ENCODE measurements around the gene WDR53.
"Not testable (repeated sequence)": the region's sequence is repeated elsewhere in the genome, so short reads cannot be mapped to it uniquely, and the experiment has no call there.

WDR53 gene

DNA sequence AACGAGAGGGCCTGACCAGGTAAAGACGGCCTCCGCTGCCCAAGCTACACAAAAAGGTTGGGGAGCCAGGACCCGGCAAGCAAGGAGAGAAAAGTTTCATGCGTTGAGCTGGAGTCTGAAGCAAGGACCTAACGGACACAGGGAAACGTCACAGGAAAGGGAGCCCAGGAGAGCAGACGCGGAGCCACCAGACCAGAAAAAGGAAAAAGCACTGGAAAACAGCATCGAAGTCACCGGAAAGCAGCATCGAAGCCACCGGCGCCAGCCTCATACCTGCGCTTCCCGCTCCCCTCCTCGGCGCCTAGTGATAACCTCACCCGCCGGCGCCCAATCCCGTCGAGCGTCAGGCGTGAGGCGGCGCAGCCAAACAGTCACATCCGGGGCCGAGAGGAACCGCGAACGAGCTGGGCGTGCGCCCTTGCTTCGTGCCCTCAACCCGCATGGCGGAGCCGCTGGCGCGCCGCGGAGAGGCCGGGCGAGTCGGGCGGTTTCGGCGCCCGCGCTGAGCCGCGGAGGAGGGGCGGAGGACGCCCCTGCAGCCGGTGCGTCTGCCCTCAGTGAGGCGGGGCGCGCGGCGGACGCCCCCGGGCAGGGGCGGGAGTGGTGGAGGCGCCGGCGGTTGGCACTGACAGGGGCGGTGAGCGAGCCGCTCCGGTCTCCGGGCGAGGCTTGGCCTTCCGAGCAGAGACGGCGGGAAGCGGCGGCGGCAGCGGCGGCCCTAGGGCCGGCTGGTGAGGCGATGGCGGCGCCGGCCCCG lies at the start of gene WDR53, which contains the start of gene FBXO45:
WDR53 (minus strand) TSS at position 309 of the 757 bp plus-strand sequence. CDS start 7,079 bp downstream, outside the sequence.
FBXO45 (plus strand) TSS at position 415 of the 757 bp plus-strand sequence; CDS start at position 740, 325 bp downstream.
- peak; percentile 98 for DNase-seq

- DNase-seq, result no peak
Observed at GRCh38 chr3:196617256-196617655, 48.9 kb upstream of the WDR53 start.

DNA sequence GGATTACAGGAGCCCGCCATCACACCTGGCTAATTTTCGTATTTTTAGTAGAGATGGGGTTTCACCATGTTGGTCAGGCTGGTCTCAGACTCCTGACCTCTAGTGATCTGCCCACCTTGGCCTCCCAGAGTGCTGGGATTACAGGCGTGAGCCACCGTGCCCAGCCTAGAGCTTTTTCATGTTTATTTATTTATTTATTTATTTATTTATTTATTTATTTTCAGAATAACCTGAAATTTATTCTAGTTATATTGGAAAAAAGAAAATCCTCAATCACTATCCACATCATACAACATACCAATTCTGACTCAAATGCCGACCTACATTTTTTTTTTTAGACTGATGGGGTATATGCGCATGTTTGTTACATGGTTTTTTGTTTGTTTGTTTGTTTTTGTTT lies 46.9 kb upstream of the WDR53 start:
- not testable (repeated sequence) for DNase-seq

- DNase-seq, result no peak
Observed at GRCh38 chr3:196611761-196612483, 43.6 kb upstream of the WDR53 start.

GRCh38 chr3:196609805-196610515 lies 41.6 kb upstream of the WDR53 start:
- DNase-seq, result no peak

- peak; percentile 67 for DNase-seq
Observed at GRCh38 chr3:196609343-196609775, 41.0 kb upstream of the WDR53 start.

GRCh38 chr3:196608693-196609092 lies 40.3 kb upstream of the WDR53 start:
- no peak for DNase-seq

DNA sequence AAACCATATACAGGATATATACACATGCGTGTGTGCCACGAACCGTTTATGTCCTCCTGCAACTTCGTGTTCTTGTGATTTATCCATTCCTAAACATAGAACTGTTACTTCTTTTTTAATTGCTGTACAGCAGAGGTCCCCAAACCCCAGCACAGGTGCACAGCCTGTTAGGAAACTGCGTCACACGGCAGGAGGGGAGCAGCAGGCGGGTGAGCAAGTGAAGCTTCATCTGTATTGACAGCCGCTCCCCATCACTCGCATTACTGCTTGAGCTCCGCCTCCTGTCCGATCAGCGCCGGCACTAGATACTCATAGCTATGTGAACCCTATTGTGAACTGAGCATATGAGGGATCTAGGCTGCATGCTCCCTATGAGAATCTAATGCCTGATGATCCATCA lies 36.2 kb upstream of the WDR53 start:
- DNase-seq, result no peak

DNA sequence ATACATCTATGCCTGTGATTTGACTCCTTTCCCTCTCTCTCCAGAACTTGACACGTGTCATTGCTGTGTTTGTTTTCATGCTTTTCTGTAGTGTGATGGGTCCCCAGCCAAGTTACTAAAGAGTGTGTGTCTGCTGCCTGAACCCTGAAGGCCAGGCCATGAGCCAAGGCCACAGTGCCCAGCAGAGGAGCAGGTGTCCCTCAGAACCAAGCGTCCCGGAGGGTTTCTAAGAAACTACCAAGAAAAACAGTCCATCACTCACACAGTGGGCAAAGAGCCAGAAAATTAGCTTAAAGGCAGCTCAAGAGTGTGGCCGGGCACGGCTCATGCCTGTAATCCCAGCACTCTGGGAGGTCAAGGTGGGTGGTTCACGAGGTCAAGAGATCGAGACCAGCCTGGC lies 35.3 kb upstream of the WDR53 start:
- no peak for DNase-seq

GRCh38 chr3:196602673-196603072 lies 34.3 kb upstream of the WDR53 start:
- no peak for DNase-seq

- no peak for DNase-seq
Observed at GRCh38 chr3:196600359-196600758, 32.0 kb upstream of the WDR53 start.

GRCh38 chr3:196599734-196600128 lies 31.4 kb upstream of the WDR53 start:
- DNase-seq, result no peak

DNA sequence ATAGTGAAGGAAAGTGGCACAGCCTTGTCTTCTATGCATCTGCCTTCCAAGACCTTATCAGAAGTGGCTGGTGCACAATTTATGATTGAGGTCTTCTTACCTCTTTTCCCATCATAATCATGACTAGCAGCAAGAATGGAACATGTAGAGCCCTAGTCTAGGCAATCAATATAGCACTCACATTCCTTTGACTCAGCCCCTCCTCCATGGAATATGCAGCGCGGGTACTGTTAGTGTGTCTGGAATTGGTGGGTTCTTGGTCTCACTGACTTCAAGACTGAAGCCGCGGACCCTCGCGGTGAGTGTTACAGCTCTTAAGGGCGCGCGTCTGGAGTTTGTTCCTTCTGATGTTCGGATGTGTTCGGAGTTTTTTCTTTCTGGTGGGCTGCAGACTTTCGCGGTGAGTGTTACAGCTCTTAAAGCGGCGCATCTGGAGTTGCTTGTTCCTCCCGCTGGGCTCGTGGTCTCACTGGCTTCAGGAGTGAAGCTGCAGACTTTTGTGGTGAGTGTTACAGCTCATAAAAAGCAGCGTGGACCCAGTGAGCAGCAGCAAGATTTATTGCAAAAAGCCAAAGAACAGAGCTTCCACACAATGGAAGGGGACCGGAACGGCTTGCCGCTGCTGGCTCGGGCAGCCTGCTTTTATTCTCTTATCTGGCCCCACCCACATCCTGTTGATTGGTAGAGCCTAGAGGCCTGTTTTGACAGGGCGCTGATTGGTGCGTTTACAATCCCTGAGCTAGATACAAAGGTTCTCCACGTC lies 29.8 kb upstream of the WDR53 start:
- DNase-seq, result not testable (repeated sequence)

GRCh38 chr3:196596355-196596754 lies 28.0 kb upstream of the WDR53 start:
- DNase-seq, result no peak

GRCh38 chr3:196590279-196590678 lies 21.9 kb upstream of the WDR53 start:
- DNase-seq, result no peak

GRCh38 chr3:196585044-196585757 lies 16.8 kb upstream of the WDR53 start:
- DNase-seq, result no peak

GRCh38 chr3:196572389-196572788 lies 4.0 kb upstream of the WDR53 start:
- no peak for DNase-seq

DNA sequence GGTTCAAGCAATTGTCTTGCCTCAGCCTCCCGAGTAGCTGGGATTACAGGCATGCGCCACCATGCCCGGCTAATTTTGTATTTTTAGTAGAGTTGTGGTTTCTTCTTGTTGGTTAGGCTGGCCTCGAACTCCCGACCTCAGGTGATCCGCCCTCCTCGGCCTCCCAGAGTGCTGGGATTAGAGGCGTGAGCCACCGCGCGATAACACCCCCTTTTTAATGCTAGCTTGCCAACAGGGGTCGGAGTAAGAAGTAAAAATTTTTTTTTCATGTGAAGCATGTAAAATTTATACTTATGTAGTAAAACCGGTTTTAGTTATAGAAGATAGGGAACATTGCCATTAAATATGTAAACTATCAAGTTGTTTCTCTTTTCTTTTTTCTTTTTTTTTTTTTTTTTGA lies 2.0 kb upstream of the WDR53 start:
- not testable (repeated sequence) for DNase-seq

DNA sequence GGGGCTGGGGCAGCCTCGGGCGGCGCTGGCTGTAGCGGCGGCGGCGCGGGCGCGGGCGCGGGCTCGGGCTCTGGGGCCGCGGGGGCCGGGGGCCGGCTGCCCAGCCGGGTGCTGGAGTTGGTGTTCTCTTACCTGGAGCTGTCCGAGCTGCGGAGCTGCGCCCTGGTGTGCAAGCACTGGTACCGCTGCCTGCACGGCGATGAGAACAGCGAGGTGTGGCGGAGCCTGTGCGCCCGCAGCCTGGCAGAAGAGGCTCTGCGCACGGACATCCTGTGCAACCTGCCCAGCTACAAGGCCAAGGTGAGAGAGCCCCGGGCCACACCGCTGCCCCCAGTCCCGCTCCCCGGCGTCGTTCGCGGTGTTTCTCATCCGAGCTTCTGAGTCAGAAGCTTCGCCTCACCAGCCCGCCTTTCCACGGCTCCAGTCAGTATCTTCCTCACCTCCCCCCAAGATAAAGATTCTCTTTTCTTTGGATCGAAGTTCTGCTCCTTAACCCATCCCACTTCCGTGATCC lies 706 bp upstream of the WDR53 start:
- DNase-seq, result peak; percentile 33

DNA sequence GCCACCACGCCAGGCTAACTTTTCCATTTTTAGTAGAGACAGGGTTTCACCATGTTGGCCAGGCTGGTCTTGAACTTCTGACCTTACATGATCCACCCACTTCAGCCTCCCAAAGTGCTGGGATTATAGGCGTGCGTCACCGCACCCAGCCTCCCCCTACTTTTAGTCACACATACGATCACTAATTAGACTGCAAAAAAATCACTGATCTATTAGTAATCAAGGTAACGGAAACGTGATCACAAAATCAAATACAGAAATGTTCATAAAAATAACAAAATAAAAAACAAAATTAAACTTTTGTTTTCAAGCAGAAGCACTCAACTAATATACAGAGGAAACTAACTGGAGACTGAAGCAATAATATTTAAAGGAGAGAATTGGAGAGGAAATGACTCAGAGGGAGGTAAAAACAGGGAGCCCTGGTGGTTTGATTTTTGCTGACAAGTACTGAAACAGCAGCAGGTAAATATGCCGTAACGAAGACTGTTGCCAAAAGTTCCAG lies 4.6 kb downstream of the WDR53 start:
- DNase-seq, result peak; percentile 84

DNA sequence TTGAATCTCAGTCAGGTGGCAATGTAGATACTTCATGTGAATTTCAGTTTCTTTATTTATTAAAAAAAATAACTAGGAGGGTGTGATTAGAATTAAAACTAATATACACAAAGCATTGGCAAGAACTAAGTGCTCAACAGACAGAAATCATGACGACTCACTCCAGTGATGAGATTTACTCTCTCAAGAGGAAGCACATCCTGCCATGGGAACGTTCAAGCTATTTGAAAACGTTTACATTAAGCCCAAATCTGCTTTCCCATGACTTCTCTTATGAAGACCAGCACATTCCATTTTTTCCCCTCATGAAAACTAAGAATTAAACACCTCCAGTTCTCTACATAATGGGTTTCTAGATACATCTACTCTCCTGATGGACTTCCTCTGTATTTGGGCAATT lies 8.5 kb downstream of the WDR53 start:
- DNase-seq, result peak; percentile 18

DNA sequence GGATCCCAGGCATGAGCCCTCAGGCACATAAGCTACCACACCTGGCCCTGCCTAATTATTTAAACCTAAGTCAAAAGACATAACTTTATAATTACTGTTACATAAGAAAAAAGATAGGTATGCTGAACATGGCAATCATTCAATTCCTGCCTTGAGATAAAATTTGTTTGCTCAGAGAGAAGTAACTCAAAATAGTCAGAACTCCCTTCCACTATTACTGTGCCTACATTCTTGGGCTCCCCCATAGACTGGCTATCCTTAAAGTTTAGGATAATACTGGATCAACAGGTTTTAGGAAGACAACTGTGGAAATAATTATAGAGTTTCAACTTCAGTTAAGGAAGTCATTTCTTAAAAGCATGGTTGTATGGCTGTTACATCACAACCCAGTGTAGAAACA lies 9.9 kb downstream of the WDR53 start:
- no peak for DNase-seq
